Measurements from ENCODE around the gene ATP12A. TPM values are rescaled to one million over a fixed set of nuclear protein-coding genes. Genes with fewer than 3 reads are reported as not detected.
A peak's percentile ranks its signal among the peaks of the same experiment; 100 is the strongest.

Gene ATP12A
- total and polyA plus RNA-seq, 2 donors (not counting 1 experiment from before 2014, with no cell fraction given), result not detected

DNA sequence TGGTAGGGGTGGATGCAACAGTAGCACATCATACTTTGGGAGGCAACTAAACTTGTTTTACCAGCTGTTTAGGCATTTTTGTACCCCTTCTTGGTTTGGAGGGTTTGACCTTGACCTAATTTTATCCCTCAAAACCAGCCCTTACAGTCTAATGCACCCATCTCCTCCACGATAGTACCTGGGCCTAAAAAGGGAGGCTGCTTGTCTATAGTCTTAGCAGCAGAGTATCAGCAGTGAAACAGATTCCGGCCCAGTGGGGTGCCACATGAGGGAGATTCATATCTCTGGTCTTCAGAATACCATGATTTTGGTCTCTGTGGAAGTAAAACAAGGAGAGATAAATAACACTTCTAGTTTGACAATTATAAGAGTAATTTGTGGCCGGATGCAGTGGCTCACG lies 39.5 kb upstream of the ATP12A start:
- Histone ChIP-seq H3K27ac (ENCODE audit: insufficient read depth, low read length) (no peak overlapping the region), H3K9me3 (ENCODE audit: control insufficient read depth, insufficient read depth, low read depth, low read length) (no peaks in the 10 kb centered on the region), H3K4me1 (ENCODE audit: control insufficient read depth, extremely low read depth, insufficient read depth, low read length) (no peaks in the 10 kb centered on the region), H3K79me2 (ENCODE audit: control insufficient read depth, insufficient read depth, low read length) (no peaks in the 10 kb centered on the region), H3K36me3 (ENCODE audit: control insufficient read depth, insufficient read depth, low read length) (no peaks in the 10 kb centered on the region), H3K9ac (ENCODE audit: insufficient read depth, low read length) (no peak overlapping the region), H4K20me1 (ENCODE audit: control insufficient read depth, extremely low read depth, insufficient read depth, low read length) (no peaks in the 10 kb centered on the region), H3K27me3 (ENCODE audit: control insufficient read depth, insufficient read depth, low read length) (no peaks in the 10 kb centered on the region), H3K4me2 (ENCODE audit: extremely low read depth, insufficient read depth, low read length) (no peak overlapping the region), H3K4me3 (replicated peaks in 1 of 4; ENCODE audit: control extremely low read depth in 1 of 4, insufficient read depth in 1 of 4, low read depth in 3 of 4, low read length in 4 of 4) (no peak overlapping the region), H2AFZ (ENCODE audit: low read length) (no peak overlapping the region)
- TF ChIP-seq, protein P1, sequence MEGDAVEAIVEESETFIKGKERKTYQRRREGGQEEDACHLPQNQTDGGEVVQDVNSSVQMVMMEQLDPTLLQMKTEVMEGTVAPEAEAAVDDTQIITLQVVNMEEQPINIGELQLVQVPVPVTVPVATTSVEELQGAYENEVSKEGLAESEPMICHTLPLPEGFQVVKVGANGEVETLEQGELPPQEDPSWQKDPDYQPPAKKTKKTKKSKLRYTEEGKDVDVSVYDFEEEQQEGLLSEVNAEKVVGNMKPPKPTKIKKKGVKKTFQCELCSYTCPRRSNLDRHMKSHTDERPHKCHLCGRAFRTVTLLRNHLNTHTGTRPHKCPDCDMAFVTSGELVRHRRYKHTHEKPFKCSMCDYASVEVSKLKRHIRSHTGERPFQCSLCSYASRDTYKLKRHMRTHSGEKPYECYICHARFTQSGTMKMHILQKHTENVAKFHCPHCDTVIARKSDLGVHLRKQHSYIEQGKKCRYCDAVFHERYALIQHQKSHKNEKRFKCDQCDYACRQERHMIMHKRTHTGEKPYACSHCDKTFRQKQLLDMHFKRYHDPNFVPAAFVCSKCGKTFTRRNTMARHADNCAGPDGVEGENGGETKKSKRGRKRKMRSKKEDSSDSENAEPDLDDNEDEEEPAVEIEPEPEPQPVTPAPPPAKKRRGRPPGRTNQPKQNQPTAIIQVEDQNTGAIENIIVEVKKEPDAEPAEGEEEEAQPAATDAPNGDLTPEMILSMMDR (conservative IDR thresholded peaks at IDR 0.05 in 1 of 2, IDR thresholded peaks at IDR 0.05 in 1 of 2; ENCODE audit: low read depth in 1 of 2, low read length in 2 of 2), result no peak
- TF ChIP-seq EZH2 (IDR thresholded peaks at IDR 0.05; ENCODE audit: low read length, missing control alignments), result no peak
- DNase-seq (ENCODE audit: low read depth in 2 of 2), result no peak

- H3K79me2 ChIP-seq (ENCODE audit: control insufficient read depth, insufficient read depth, low read length), result no peaks in the 10 kb centered on the region
- H3K9me3 ChIP-seq (ENCODE audit: control insufficient read depth, insufficient read depth, low read depth, low read length), result no peaks in the 10 kb centered on the region
- no peaks in the 10 kb centered on the region for H3K4me1 ChIP-seq (ENCODE audit: control insufficient read depth, extremely low read depth, insufficient read depth, low read length)
- no peak overlapping the region for H3K4me3 ChIP-seq (replicated peaks in 1 of 4; ENCODE audit: control extremely low read depth in 1 of 4, insufficient read depth in 1 of 4, low read depth in 3 of 4, low read length in 4 of 4)
- H3K27me3 ChIP-seq (ENCODE audit: control insufficient read depth, insufficient read depth, low read length), result no peaks in the 10 kb centered on the region
- no peak overlapping the region for H3K4me2 ChIP-seq (ENCODE audit: extremely low read depth, insufficient read depth, low read length)
- H3K9ac ChIP-seq (ENCODE audit: insufficient read depth, low read length), result no peak overlapping the region
- H4K20me1 ChIP-seq (ENCODE audit: control insufficient read depth, extremely low read depth, insufficient read depth, low read length), result no peaks in the 10 kb centered on the region
- DNase-seq (ENCODE audit: low read depth in 2 of 2), result no peak
- no peaks in the 10 kb centered on the region for H3K36me3 ChIP-seq (ENCODE audit: control insufficient read depth, insufficient read depth, low read length)
- H3K27ac ChIP-seq (ENCODE audit: insufficient read depth, low read length), result no peak overlapping the region
- no peak for TF ChIP-seq EZH2 (IDR thresholded peaks at IDR 0.05; ENCODE audit: low read length, missing control alignments)
- TF ChIP-seq, protein P1 (conservative IDR thresholded peaks at IDR 0.05 in 1 of 2, IDR thresholded peaks at IDR 0.05 in 1 of 2; ENCODE audit: low read depth in 1 of 2, low read length in 2 of 2), result no peak
- H2AFZ ChIP-seq (ENCODE audit: low read length), result no peak overlapping the region
Measured at GRCh38 chr13:24642219-24642618, 38.0 kb upstream of the ATP12A start.

GRCh38 chr13:24644036-24644435 lies 36.2 kb upstream of the ATP12A start:
- peak; percentile 51 to 72 for DNase-seq (ENCODE audit: low read depth in 2 of 2)

More at GRCh38 chr13:24644036-24644435, 36.2 kb upstream of the ATP12A start:
- Histone ChIP-seq H3K79me2 (ENCODE audit: control insufficient read depth, insufficient read depth, low read length) (no peaks in the 10 kb centered on the region), H3K27me3 (ENCODE audit: control insufficient read depth, insufficient read depth, low read length) (no peaks in the 10 kb centered on the region), H3K27ac (ENCODE audit: insufficient read depth, low read length) (no peak overlapping the region), H4K20me1 (ENCODE audit: control insufficient read depth, extremely low read depth, insufficient read depth, low read length) (no peaks in the 10 kb centered on the region), H3K4me1 (ENCODE audit: control insufficient read depth, extremely low read depth, insufficient read depth, low read length) (no peaks in the 10 kb centered on the region), H2AFZ (ENCODE audit: low read length) (no peak overlapping the region), H3K9ac (ENCODE audit: insufficient read depth, low read length) (no peak overlapping the region), H3K9me3 (ENCODE audit: control insufficient read depth, insufficient read depth, low read depth, low read length) (no peaks in the 10 kb centered on the region), H3K4me2 (ENCODE audit: extremely low read depth, insufficient read depth, low read length) (no peak overlapping the region), H3K36me3 (ENCODE audit: control insufficient read depth, insufficient read depth, low read length) (no peaks in the 10 kb centered on the region), H3K4me3 (replicated peaks in 1 of 4; ENCODE audit: control extremely low read depth in 1 of 4, insufficient read depth in 1 of 4, low read depth in 3 of 4, low read length in 4 of 4) (no peak overlapping the region)
- TF ChIP-seq, protein P1 (conservative IDR thresholded peaks at IDR 0.05 in 1 of 2, IDR thresholded peaks at IDR 0.05 in 1 of 2; ENCODE audit: low read depth in 1 of 2, low read length in 2 of 2), result no peak
- no peak for TF ChIP-seq EZH2 (IDR thresholded peaks at IDR 0.05; ENCODE audit: low read length, missing control alignments)

Data from fibroblast of lung (primary cell).